KOPT-K1 (cell line): Measurements from ENCODE around the gene RFX3.

ENCODE experiments used
- H3K27ac ChIP-seq: fragments of 200-600 bp; sonication (generic); 2 replicates; pipeline ENCODE4 v1.5.1; 2016; ENCODE audit warnings: antibody characterized with exemption, mild to moderate bottlenecking, low read depth, low read length; ENCODE audit not compliant: poor library complexity, severe bottlenecking
- H3K36me3 ChIP-seq: fragments of 200-600 bp; sonication (generic); 2 replicates; pipeline ENCODE4 v1.5.1; 2017; ENCODE audit warnings: antibody characterized with exemption, mild to moderate bottlenecking, low read length, moderate library complexity; ENCODE audit not compliant: insufficient read depth
- H3K9me3 ChIP-seq: fragments of 200-600 bp; sonication (generic); 2 replicates; pipeline ENCODE4 v1.5.1; 2017; ENCODE audit warnings: antibody characterized with exemption, low read length, mild to moderate bottlenecking; ENCODE audit not compliant: insufficient read depth, poor library complexity, severe bottlenecking

Gene RFX3

DNA sequence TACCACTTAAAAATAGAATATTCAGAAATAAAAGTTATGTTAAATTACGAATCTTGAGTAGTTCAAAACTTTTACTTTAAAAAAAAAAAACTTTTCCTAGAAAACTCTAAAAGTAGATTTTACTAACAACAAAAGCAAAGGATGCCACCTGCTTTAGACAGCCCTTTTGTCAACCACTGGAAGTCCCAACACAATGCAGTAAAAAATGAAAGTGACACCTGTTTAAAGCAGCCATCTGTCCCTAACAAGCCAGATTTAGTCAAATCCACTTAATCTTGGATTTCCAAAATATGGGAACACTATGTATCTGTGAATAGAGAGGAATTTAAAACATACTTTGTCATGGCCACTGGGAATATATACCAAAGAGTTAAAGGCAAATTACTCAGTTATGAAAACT is 3.8 kb downstream of the RFX3 start:
- peak overlapping the region; percentile 29 for H3K27ac ChIP-seq
- no peaks in the 10 kb centered on the region for H3K36me3 ChIP-seq
- no peaks in the 10 kb centered on the region for H3K9me3 ChIP-seq

DNA sequence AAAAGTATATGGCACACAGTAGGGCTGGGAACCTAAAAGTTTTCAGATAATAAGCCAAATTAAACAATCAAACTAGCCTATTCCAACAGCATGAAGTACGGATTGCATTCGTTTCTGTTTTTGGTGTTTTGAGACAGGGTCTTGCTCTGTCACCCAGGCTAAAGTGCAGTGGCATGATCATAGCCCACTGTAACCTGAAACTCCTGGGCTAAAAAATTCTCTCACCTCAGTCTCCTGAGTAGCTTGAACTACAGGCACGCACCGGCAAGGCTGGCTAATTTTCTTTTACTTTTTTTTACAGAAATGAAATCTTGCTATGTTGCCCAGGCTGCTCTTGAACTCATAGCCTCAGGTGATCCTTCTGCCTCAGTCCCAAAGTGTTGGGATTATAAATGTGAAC is 5.2 kb downstream of the RFX3 start:
- Histone ChIP-seq H3K9me3 (no peaks in the 10 kb centered on the region), H3K36me3 (no peaks in the 10 kb centered on the region), H3K27ac (no peak overlapping the region)

DNA sequence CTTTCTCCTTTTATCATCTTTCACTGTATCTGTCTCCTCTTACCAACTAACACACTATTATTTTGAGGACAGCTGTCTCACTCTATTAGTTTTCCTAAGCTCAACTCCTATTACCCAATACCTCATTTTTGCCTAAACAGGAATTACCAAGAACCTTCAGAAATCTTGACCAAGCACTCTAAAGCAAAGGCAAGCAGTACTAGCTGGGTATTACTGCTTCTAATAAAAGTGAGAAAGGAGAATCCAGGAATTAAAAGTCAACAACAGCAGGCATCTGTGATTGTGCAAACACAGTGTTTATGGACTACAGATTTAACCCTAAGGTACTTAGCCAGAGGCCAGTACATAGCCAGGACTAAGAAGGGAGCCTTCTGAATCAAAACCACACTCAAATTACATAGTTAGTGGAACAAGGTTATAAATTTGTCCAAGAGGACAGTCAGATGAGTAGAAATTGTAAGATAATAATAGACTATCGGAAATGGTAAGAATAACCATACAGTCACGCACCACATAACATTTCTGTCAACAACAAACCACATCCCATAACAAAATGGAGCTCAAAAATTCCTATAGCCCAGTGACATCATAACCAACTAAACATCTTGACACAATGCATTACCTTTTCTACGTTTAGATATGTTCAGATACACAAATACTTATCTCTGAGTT is 8.3 kb downstream of the RFX3 start:
- no peaks in the 10 kb centered on the region for H3K36me3 ChIP-seq

DNA sequence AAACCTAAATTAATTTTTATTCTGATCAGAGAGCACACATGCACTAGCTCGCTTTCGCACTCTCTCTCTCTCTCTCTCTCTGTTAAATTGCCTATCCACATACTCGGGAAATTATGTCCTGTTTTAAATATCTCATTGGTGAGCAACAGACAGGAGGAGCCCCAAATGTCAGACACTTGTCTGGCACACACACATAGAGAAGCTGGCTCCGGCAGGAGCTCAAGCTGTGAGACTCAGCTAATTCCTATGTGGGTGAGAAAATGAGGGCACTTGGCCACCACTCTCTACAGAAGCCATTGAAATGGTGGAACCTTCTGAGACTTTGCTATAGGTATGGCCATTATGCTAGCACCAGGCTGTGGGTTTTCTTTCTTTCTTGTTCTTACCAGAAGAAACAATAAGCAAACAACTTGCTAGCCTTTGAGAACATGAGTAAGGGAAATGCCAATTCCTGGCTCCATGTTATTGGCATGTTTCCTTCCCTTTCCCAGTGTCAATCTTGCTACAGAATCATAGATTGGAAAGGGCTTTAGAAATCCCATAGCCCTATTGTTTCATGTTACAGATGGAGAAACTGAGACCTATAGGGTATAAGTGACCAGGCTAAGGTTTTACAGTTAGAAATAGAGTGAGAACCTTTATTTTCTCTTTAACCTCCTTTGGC is 9.0 kb downstream of the RFX3 start:
- no peaks in the 10 kb centered on the region for H3K36me3 ChIP-seq
- H3K27ac ChIP-seq: no peak overlapping the region
- H3K9me3 ChIP-seq: no peaks in the 10 kb centered on the region

More for the DNA sequence above, 8.3 kb downstream of the RFX3 start:
- Histone ChIP-seq H3K9me3 (no peaks in the 10 kb centered on the region), H3K27ac (no peak overlapping the region)

DNA sequence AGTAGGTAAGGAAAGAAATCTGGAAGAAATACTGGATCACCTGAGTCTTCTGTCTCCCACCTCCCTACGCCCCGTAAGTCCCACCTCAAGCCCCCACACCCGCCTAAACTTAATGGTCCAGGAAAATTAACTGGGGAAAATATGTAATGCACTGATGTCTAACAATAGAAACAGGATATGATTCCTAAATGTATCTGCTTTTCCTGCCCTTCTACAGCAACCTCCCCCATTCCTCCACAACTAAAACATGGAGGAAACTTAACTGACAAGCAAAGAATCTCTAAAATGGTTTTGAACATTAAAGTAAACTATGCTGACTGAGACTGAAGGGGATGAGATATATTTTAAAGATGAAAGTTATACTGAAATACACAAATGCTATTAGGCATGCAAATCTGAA is 10.4 kb downstream of the RFX3 start:
- Histone ChIP-seq H3K27ac (no peak overlapping the region), H3K9me3 (no peaks in the 10 kb centered on the region), H3K36me3 (no peaks in the 10 kb centered on the region)

DNA sequence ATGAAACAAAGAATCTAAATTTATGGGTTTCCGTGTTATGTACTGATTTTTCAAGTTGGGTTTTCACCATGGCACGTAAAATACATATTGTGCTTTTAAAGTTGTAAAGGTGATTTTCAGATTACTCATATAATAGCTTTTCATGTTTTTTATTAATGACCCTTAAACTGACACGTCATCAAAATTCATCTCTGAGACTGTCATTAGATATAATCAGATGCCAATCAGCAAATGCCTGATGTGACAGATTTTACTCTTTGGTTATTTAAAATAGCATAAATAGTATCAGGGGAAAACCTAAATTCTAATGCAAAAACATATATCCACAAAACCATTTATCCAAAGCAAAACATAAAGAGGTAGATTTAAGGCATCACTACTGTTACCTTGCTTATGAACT is 11.0 kb downstream of the RFX3 start:
- Histone ChIP-seq H3K36me3 (no peaks in the 10 kb centered on the region), H3K9me3 (no peaks in the 10 kb centered on the region), H3K27ac (no peak overlapping the region)

DNA sequence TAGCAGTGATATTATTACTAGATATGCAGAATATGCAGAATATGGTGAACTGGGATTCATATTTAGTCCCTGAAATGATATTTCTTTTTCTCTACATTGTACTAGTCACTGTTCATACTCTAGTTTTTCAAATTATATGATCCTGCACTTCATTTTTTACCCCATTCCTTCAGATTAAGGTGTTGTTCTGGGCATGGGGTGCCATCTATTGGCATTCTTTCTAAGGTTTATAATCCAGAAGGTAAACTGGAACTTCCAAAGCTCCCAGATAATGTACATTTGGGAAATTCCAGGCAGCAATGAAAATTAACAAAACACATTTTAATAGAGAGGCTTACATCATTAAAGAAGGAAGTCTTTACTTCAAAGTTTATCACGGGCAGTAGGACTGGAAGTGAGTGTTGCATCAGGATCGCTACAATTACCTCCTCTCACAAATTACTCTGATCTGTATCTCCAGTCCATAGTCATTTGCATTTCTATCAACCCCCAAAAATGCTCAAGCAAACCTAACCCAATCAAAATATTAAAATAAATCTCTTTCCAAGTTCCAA is 12.5 kb downstream of the RFX3 start:
- H3K9me3 ChIP-seq: no peaks in the 10 kb centered on the region
- no peaks in the 10 kb centered on the region for H3K36me3 ChIP-seq
- no peak overlapping the region for H3K27ac ChIP-seq

DNA sequence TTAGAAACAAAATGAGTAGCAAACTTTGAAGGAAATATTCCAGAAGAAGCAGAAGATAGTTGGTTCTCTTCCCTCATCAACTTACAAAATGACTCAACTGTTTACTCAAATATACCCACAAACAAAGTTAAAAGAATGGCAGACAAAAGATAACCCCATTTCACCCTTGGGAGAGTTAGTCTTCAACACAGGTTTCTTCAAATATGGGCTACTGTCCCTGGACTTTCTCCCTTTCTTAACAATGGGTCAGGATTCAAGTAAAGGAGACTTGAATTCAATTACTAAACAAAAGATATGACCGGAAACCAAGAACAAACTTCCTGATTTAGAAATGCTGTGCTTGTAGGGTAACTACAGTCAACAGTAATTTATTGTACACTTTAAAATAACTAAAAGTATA is 14.2 kb downstream of the RFX3 start:
- Histone ChIP-seq H3K27ac (no peak overlapping the region), H3K36me3 (no peaks in the 10 kb centered on the region), H3K9me3 (no peaks in the 10 kb centered on the region)

DNA sequence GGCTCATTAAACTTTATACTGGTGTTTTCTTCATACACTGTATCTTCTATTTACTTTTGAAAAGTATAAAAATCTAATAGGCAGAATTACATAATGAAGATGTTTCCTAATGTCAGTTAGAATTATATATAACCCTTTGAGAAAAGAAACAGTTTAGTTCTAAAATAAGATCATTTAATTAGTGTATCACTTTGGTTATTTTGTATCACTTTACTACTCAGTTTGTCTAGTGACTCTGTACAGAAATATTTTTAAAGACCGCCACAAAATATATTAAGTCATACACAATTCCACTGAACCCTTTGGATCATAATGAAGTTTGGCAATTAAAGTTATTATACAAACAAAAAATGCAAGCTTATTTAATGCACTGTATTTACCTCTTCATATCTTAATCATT is 15.0 kb downstream of the RFX3 start:
- H3K27ac ChIP-seq: no peak overlapping the region
- no peaks in the 10 kb centered on the region for H3K36me3 ChIP-seq
- no peaks in the 10 kb centered on the region for H3K9me3 ChIP-seq

DNA sequence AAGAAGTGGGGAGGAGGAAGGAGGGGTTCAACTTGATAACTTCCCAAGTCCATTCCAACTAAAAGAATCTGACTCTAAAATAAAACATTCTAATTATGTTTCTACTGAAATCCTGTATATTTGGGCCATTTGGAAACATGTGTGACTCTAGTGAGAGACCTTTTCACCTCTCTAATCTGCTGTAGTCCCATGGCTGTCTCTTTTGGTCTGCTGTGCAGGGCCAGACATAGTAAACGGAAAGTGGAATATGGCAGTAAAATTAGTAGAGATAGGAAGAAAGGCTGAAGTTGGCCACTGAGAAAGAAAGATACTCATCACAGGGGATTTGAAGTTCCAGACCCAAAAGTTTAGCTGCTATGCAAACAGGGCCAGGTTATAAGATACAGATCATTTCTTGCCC is 15.9 kb downstream of the RFX3 start:
- Histone ChIP-seq H3K27ac (no peak overlapping the region), H3K9me3 (no peaks in the 10 kb centered on the region), H3K36me3 (no peaks in the 10 kb centered on the region)

DNA sequence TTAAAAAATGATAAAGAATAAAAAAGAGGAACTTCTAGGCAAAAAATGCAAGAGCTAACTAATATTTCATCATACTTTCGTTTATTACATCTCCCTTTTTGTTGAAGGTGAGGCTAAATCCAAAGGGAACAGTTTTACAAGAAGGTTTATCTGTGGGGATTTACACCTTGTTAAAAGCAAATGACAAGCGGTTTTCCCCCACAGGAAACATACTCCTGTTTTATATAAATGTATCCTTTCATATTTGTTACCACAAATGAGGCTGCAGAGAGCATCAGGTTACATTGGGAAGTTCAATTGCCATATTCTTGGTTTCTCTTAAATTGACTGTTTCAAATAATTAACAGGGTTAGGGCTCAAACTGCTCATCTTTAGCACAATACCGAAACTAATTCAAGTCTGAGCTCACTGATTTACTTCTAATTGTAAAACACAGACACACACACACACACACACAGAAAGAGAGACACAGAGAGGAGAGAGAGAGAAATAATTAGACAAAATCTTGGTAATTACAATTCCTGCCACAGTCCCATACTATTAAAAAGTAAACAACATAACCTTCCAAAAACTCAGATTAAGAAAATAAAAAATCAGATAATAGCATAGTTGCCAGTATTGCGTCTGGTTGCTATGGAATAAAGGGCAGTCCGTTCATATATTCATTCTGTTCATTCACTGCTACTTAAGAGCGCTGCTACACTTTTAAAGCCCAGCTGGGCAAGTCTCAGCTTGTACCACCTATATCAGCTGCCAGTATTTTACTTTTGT is 17.1 kb downstream of the RFX3 start:
- no peaks in the 10 kb centered on the region for H3K9me3 ChIP-seq
- no peaks in the 10 kb centered on the region for H3K36me3 ChIP-seq
- no peak overlapping the region for H3K27ac ChIP-seq

DNA sequence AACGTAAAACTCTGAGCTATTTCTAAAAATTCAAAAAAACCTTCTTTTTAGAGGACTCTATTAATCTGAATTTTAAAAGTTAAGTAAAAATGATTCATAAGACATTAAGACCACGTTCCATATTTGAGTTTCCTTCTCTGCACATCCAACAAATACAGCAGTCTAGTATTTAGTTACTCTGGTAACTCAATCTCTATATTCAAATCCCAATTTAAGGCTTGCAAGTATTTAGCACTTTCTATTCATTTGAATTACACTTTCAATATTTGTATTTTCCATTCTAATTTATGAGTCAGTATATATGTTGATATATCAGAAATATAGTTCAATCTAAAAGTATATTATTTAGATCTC is 17.7 kb downstream of the RFX3 start:
- Histone ChIP-seq H3K36me3 (no peaks in the 10 kb centered on the region), H3K9me3 (no peaks in the 10 kb centered on the region), H3K27ac (no peak overlapping the region)

DNA sequence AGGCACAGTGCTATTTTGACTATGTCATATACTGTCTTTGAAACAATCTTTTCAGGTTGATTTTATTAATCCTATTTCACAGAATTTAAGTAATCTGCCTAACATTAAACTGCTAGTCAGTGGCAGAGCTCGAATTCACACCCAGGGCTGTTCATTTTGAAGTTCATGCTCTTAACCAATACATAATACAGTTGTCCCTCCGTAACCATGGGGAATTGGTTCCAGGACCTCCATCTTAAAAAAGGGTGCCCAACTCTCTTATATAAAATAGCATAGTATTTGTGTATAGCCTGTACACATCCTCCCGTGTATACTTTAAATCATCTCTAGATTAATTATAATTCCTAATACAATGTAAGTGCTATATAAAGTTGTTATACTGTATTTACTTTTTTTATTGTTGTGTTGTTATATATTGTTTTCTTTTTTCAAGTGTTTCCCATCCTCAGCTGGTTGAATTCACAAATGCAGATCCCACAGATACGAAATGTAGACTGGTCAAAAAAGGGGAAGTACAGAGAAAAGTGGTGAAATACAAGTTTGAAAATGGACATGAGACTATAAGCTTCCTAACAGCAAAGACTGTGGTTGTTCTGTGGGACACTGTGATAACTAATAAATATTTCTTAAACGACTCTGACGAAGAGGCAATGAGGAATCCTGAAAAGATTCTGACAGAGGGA is 18.3 kb downstream of the RFX3 start:
- Histone ChIP-seq H3K36me3 (no peaks in the 10 kb centered on the region), H3K27ac (no peak overlapping the region), H3K9me3 (no peaks in the 10 kb centered on the region)

DNA sequence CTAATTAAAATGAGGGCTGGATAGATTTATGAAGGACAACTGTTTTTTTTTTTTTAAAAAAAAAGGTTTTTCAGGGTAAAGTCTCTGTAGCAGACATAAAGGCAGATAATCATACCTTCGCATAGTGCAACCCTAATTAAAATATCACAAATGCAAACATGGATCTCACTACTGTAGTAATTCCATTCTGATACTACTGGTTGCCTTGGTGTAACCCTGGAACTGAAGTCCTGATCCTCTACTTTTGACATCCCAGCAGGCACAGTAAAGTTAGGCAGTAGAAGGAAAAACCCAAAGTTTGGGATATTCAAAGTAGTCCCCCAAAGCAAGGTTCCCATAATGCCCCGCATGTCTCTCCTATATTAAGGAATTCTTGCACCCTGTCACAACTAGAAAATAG is 19.6 kb downstream of the RFX3 start:
- no peak overlapping the region for H3K27ac ChIP-seq
- H3K9me3 ChIP-seq: no peaks in the 10 kb centered on the region
- H3K36me3 ChIP-seq: no peaks in the 10 kb centered on the region
